DND-41 (cell line): Measurements from ENCODE around the gene ACSM5.

ENCODE experiments used
- CTCF ChIP-seq: IDR thresholded peaks from 2 replicates; pipeline ENCODE4 v1.5.1; 2012; ENCODE audit warnings: borderline replicate concordance, low read length, moderate library complexity, mild to moderate bottlenecking; ENCODE audit not compliant: poor library complexity, severe bottlenecking; ENCODE audit errors: extremely low read depth
- EZH2 ChIP-seq: IDR thresholded peaks from 3 replicates; pipeline ENCODE4 v1.6.1; 2012; ENCODE audit warnings: borderline replicate concordance, low read depth, mild to moderate bottlenecking, moderate library complexity, low read length, inconsistent platforms; ENCODE audit not compliant: severe bottlenecking

GRCh38 chr16:20485408-20485807 lies 76.1 kb downstream of the ACSM5 start:
- TF ChIP-seq CTCF (no peak), EZH2 (no peak)
